B cell (primary cell): Measurements from ENCODE around the gene MPEG1. TPM values are rescaled to one million over a fixed set of nuclear protein-coding genes. Genes with fewer than 3 reads are reported as not detected.

Source experiments
- ATAC-seq: fragments of 200-7000 bp; cut with Tn5 transposase; one replicate; pipeline ENCODE4 v1.10.0; 2021; ENCODE audit warnings: low read depth, mild to moderate bottlenecking, moderate number of reproducible peaks, moderate library complexity
- CTCF ChIA-PET: fragments of 350-600 bp; sonication (Branson Sonifier 250); formaldehyde crosslinking; loops from one replicate; lab custom pipeline; 2021; ENCODE audit warnings: antibody characterized with exemption, inconsistent platforms; lab: Charles Lee
- POLR2A ChIA-PET: fragments of 350-600 bp; sonication (Branson Sonifier 250); formaldehyde crosslinking; loops from one replicate; lab custom pipeline; 2021; ENCODE audit warnings: antibody characterized with exemption; lab: Charles Lee
- DNase-seq: peaks from one replicate; pipeline ENCODE4 v3.0.0; 2013
- H2AFZ ChIP-seq: 2 replicates; pipeline ENCODE4 v1.6.1; 2012; ENCODE audit warnings: mild to moderate bottlenecking, low read depth, low read length; ENCODE audit not compliant: insufficient read depth, poor library complexity, severe bottlenecking
- H3K27ac ChIP-seq, 2 donors: 1 replicate in 1 of 2; 2 replicates in 1 of 2; pipeline ENCODE4 v1.5.1; 2012 to 2013; ENCODE audit warnings: low read length in 2 of 2, mild to moderate bottlenecking in 2 of 2, moderate library complexity in 1 of 2
- H3K27me3 ChIP-seq, 4 experiments: fragments of 200-600 bp in 1 of 4; sonication (generic) in 1 of 4; replicated peaks in 1 of 4; 1 replicate in 2 of 4; 2 replicates in 2 of 4; pipeline versions ENCODE4 v1.6.1 to v1.7.0; 2013 to 2016; ENCODE audit warnings: low read length in 3 of 4, mild to moderate bottlenecking in 2 of 4, mixed read lengths in 1 of 4, moderate library complexity in 1 of 4; ENCODE audit not compliant: insufficient read depth in 4 of 4, control insufficient read depth in 3 of 4; ENCODE audit errors: control extremely low read depth in 1 of 4
- H3K36me3 ChIP-seq, 2 experiments: replicated peaks in 1 of 2; 1 replicate in 1 of 2; 2 replicates in 1 of 2; pipeline versions ENCODE4 v1.6.1 to v1.7.1; 2013; ENCODE audit warnings: low read length in 1 of 2; ENCODE audit not compliant: insufficient read depth in 2 of 2, control insufficient read depth in 1 of 2; ENCODE audit errors: control extremely low read depth in 1 of 2, extremely low read depth in 1 of 2
- H3K4me1 ChIP-seq, 2 donors: fragments of 200-600 bp in 1 of 2; sonication (generic) in 1 of 2; 1 replicate in 1 of 2; 2 replicates in 1 of 2; pipeline versions ENCODE4 v1.5.1 to v1.6.1; 2013 to 2017; ENCODE audit warnings: low read length in 2 of 2; ENCODE audit not compliant: control insufficient read depth in 2 of 2, insufficient read depth in 2 of 2
- H3K4me2 ChIP-seq: replicated peaks from 2 replicates; pipeline ENCODE3; 2012; ENCODE audit warnings: mild to moderate bottlenecking, low read depth, low read length; ENCODE audit not compliant: poor library complexity, severe bottlenecking
- H3K4me3 ChIP-seq, 5 experiments: fragments of 200-600 bp in 1 of 5; sonication (generic) in 1 of 5; 1 replicate in 3 of 5; 2 replicates in 2 of 5; pipeline versions ENCODE4 v1.5.1 to v1.7.0; 2011 to 2016; ENCODE audit warnings: low read length in 4 of 5, mild to moderate bottlenecking in 4 of 5, low read depth in 2 of 5, control low read depth in 1 of 5, moderate library complexity in 1 of 5; ENCODE audit not compliant: insufficient read depth in 1 of 5; ENCODE audit errors: control extremely low read depth in 1 of 5, extremely low read depth in 1 of 5
- H3K79me2 ChIP-seq: fragments of 200-600 bp; sonication (generic); one replicate; pipeline ENCODE4 v1.6.0; 2016; ENCODE audit warnings: low read length; ENCODE audit not compliant: control insufficient read depth, insufficient read depth
- H3K9ac ChIP-seq: fragments of 200-600 bp; sonication (generic); 2 replicates; pipeline ENCODE4 v1.6.1; 2017; ENCODE audit warnings: mild to moderate bottlenecking, low read length, moderate library complexity
- H3K9me3 ChIP-seq, 3 donors: one replicate each; pipeline versions ENCODE4 v1.6.1 to v1.7.1; 2013; ENCODE audit warnings: low read length in 2 of 3; ENCODE audit not compliant: control insufficient read depth in 2 of 3, insufficient read depth in 1 of 3; ENCODE audit errors: control extremely low read depth in 1 of 3
- H4K20me1 ChIP-seq: 2 replicates; pipeline ENCODE4 v1.6.0; 2012; ENCODE audit warnings: mild to moderate bottlenecking, low read length; ENCODE audit not compliant: insufficient read depth, control insufficient read depth, poor library complexity, severe bottlenecking
- H3K27ac Mint-ChIP-seq: one replicate; pipeline ENCODE4 v1.8.0; 2021; ENCODE audit warnings: mixed read lengths
- H3K27me3 Mint-ChIP-seq: one replicate; pipeline ENCODE4 v1.8.0; 2021; ENCODE audit warnings: mixed read lengths
- H3K4me1 Mint-ChIP-seq: one replicate; pipeline ENCODE4 v1.8.0; 2021; ENCODE audit warnings: mixed read lengths
- H3K4me3 Mint-ChIP-seq: one replicate; pipeline ENCODE4 v1.8.0; 2021; ENCODE audit warnings: mixed read lengths
- H3K9me3 Mint-ChIP-seq: one replicate; pipeline ENCODE4 v1.8.0; 2022; ENCODE audit warnings: mixed read lengths; ENCODE audit not compliant: insufficient read depth
- EZH2 ChIP-seq: IDR thresholded peaks from 2 replicates; pipeline ENCODE4 v1.6.1; 2012; ENCODE audit warnings: borderline replicate concordance, low read depth, mild to moderate bottlenecking, moderate library complexity, low read length; ENCODE audit not compliant: insufficient read depth, poor library complexity, severe bottlenecking
- WGBS: methylation state at CpG from one replicate; pipeline ENCODE4 v1.1.5; 2013; ENCODE audit warnings: missing lambda C conversion rate; ENCODE audit not compliant: insufficient coverage; 5-methylcytosine and 5-hydroxymethylcytosine counted together
- intact Hi-C: fragments of 100-400 bp; cut with micrococcal nuclease; formaldehyde crosslinking; loops from one replicate; pipeline ENCODE4 v1.10.0; 2022
- polyA plus RNA-seq: library from polyadenylated mRNA; depleted of rRNA; stranded (reverse); fragments of >200 nt; gene quantifications from 2 replicates; pipeline ENCODE4 v1.2.3, GENCODE V29; 2012
- total RNA-seq, 2 donors: library from RNA; stranded (reverse); fragments of 120-200 nt in 1 of 2; gene quantifications; 1 replicate in 1 of 2; 2 replicates in 1 of 2; pipeline versions ENCODE4 v1.2.3 to v1.2.4, GENCODE V29; 2013 to 2022
- TF ChIP-seq, protein P1 (sequence below): fragments of 200-600 bp; IDR thresholded peaks from one replicate; pipeline ENCODE4 v1.8.0; 2022; ENCODE audit warnings: antibody characterized with exemption, mild to moderate bottlenecking

Gene MPEG1
- total and polyA plus RNA-seq, 2 donors (not counting 1 experiment from before 2014, with no cell fraction given) = 27.7 to 151 TPM

DNA sequence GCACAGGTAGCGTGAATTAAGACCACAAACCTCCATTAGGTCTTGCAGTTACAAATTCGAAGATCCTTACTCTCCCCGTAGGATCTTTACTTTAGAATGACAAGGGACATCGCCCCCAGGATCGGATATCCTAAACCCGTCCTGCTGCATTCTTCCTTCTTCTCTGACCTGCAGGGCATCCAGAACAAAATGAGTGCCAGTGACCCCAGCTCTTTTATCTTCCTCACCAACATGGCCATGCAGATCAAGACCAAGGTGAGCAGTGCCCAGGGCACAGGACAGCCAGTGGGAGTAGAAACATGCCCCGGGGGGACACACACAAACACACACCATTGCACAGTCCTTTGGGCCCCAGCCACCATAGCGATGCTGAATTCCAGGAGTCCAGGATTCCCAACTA, 42.6 kb upstream of the MPEG1 start:
- Histone ChIP-seq H3K4me1 (peaks cover 18 to 27% of the 10 kb centered on the region in 2 donors), H3K79me2 (no peaks in the 10 kb centered on the region), H2AFZ (no peak overlapping the region), H3K9me3 (no peaks in the 10 kb centered on the region), H3K27ac (no peak overlapping the region), H4K20me1 (no peaks in the 10 kb centered on the region), H3K4me3 (no peak overlapping the region), H3K27me3 (no peaks in the 10 kb centered on the region), H3K4me2 (no peak overlapping the region), H3K36me3 (no peaks in the 10 kb centered on the region), H3K9ac (no peak overlapping the region)
- Mint-ChIP-seq H3K27ac (no peak overlapping the region), H3K9me3 (no peaks in the 10 kb centered on the region), H3K4me1 (peaks cover 29% of the 10 kb centered on the region), H3K27me3 (no peaks in the 10 kb centered on the region), H3K4me3 (no peak overlapping the region)
- DNase-seq (no peak), ATAC-seq (no peak)
- WGBS = 88% methylated on average over 8 of the region's 8 CpGs
- CTCF ChIA-PET = interaction anchor here (1.8 to 2.0 kb wide), 2 partner anchors 17 to 83 kb away, joined by 5 read pairs; partner anchors contain the start of gene DTX4
- intact Hi-C loops = no loop called here
- POLR2A ChIA-PET = no interaction called here
- TF ChIP-seq EZH2 = no peak
- TF ChIP-seq, protein P1, sequence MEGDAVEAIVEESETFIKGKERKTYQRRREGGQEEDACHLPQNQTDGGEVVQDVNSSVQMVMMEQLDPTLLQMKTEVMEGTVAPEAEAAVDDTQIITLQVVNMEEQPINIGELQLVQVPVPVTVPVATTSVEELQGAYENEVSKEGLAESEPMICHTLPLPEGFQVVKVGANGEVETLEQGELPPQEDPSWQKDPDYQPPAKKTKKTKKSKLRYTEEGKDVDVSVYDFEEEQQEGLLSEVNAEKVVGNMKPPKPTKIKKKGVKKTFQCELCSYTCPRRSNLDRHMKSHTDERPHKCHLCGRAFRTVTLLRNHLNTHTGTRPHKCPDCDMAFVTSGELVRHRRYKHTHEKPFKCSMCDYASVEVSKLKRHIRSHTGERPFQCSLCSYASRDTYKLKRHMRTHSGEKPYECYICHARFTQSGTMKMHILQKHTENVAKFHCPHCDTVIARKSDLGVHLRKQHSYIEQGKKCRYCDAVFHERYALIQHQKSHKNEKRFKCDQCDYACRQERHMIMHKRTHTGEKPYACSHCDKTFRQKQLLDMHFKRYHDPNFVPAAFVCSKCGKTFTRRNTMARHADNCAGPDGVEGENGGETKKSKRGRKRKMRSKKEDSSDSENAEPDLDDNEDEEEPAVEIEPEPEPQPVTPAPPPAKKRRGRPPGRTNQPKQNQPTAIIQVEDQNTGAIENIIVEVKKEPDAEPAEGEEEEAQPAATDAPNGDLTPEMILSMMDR = no peak

DNA sequence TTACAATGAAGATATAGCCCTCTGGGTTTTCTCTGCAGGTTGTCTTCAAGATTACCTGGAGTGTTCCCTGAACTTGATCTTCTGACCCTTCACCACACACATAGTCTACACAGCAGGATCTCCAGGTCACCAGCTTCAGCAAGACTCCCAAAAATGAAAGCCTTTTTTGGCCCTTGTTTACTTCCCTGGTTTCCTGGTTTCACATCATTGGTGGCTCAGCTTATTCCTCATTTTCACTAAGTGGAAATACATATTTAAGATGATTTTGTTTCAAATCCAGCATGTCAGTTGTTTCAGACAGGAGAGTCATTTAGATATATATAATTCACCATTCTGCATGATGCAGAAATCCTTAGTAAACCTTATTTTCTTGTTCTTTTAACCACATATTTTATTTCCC, 41.6 kb upstream of the MPEG1 start:
- Mint-ChIP-seq H3K27me3 (no peaks in the 10 kb centered on the region), H3K4me3 (no peak overlapping the region), H3K4me1 (peaks cover 19% of the 10 kb centered on the region), H3K9me3 (no peaks in the 10 kb centered on the region), H3K27ac (no peak overlapping the region)
- DNase-seq (no peak), ATAC-seq (no peak)
- TF ChIP-seq, protein P1 = no peak
- no peak for TF ChIP-seq EZH2
- ChIA-PET POLR2A (no interaction called here), CTCF (interaction anchor here (0.7 to 1.8 kb wide), 4 partner anchors 9 to 82 kb away, joined by 3 to 5 read pairs (median 4); partner anchors contain the start of gene DTX4)
- Histone ChIP-seq H2AFZ (no peak overlapping the region), H3K4me3 (no peak overlapping the region), H3K27ac (peak overlapping the region in 1 of 2 donors; percentile 19), H3K27me3 (no peaks in the 10 kb centered on the region), H3K79me2 (no peaks in the 10 kb centered on the region), H3K36me3 (no peaks in the 10 kb centered on the region), H3K9ac (no peak overlapping the region), H4K20me1 (no peaks in the 10 kb centered on the region), H3K4me2 (peak overlapping the region; percentile 19), H3K9me3 (no peaks in the 10 kb centered on the region), H3K4me1 (peaks cover 18 to 19% of the 10 kb centered on the region in 2 donors)
- intact Hi-C loops = no loop called here
